Right lobe of liver (tissue), 6 donors: Measurements from ENCODE around the gene PCP4. TPM values are rescaled to one million over a fixed set of nuclear protein-coding genes. Genes with fewer than 3 reads are reported as not detected.

Experiments used
- ATAC-seq, 4 donors: fragments of 200-7000 bp; cut with Tn5 transposase; one replicate each; pipeline ENCODE4 v1.9.1; 2020; ENCODE audit warnings: mild to moderate bottlenecking in 4 of 4, moderate library complexity in 4 of 4
- DNase-seq, 3 donors: peaks; one replicate each; pipeline ENCODE4 v3.0.0-alpha.2; 2020
- H3K27ac ChIP-seq, 3 donors: fragments of 200-600 bp; one replicate each; pipeline ENCODE4 v1.8.0; 2022
- H3K27me3 ChIP-seq, 2 donors: fragments of 200-600 bp; one replicate each; pipeline ENCODE4 v1.8.0; 2022
- H3K36me3 ChIP-seq, 4 donors: fragments of 200-600 bp; sonication (generic) in 1 of 4; one replicate each; pipeline versions ENCODE4 v1.5.1 to v1.8.0; 2017 to 2022; ENCODE audit warnings: control low read depth in 1 of 4
- H3K4me1 ChIP-seq, 4 donors: fragments of 200-600 bp; sonication (generic) in 1 of 4; one replicate each; pipeline versions ENCODE4 v1.5.1 to v1.8.0; 2017 to 2022; ENCODE audit warnings: control low read depth in 1 of 4
- H3K4me3 ChIP-seq, 3 donors: fragments of 200-600 bp; one replicate each; pipeline ENCODE4 v1.8.0; 2022
- H3K9me3 ChIP-seq, 4 donors: fragments of 200-600 bp; sonication (generic) in 1 of 4; one replicate each; pipeline versions ENCODE4 v1.5.1 to v1.8.0; 2017 to 2022; ENCODE audit warnings: control low read depth in 1 of 4
- POLR2A ChIP-seq: fragments of 450-650 bp; IDR thresholded peaks from one replicate; pipeline ENCODE4 v1.6.1; 2017; ENCODE audit warnings: antibody characterized with exemption, mild to moderate bottlenecking
- WGBS: methylation state at CpG from one replicate; pipeline ENCODE4 v1.1.6; 2018; ENCODE audit warnings: low coverage, low lambda C conversion rate; ENCODE audit not compliant: insufficient coverage; ENCODE audit errors: missing lambda C conversion rate; 5-methylcytosine and 5-hydroxymethylcytosine counted together
- intact Hi-C, 2 donors: fragments of 100-400 bp; cut with DNase I; formaldehyde crosslinking; loops; one replicate each; pipeline versions ENCODE4 v1.11.2 to v1.14.1; 2022
- long read RNA-seq: library from polyadenylated mRNA; unstranded; transcript quantifications from one replicate; pipeline ENCODE4 v2.0.0, GENCODE V29; 2019
- total RNA-seq, 6 experiments: library from RNA; depleted of rRNA in 2 of 6; stranded (reverse); fragments of >200 nt in 2 of 6; fragmentation: NEBNext Ultra II Directional in 3 of 6; extraction: Animal tissue kit (Norgen Biotek cat#: 25700) in 3 of 6; gene quantifications; one replicate each; pipeline versions ENCODE4 v1.1.0 to v1.2.4, GENCODE V29; 2016 to 2023
- TF ChIP-seq, protein P1 (sequence below), 4 donors: fragments of 200-600 bp in 3 of 4; fragments of 450-650 bp in 1 of 4; IDR thresholded peaks; one replicate each; pipeline versions ENCODE4 v1.5.1 to v1.8.0; 2016 to 2022; ENCODE audit warnings: antibody characterized with exemption in 4 of 4, mild to moderate bottlenecking in 2 of 4
- donor health status: DM: no; HTN: yes; CAD: no.
- donor health status: DM: no; HTN: no; CAD: no.
- donor health status: DM: no; HTN: no; CAD: no.
- donor health status: DM: no; HTN: yes; CAD: no.
- donor health status: DM: no; HTN: yes; CAD: no.

The PCP4 gene
- not detected for total RNA-seq
- long read RNA-seq: 0 reads

- H3K9me3 ChIP-seq: no peaks in the 10 kb centered on the region
- intact Hi-C loops: no loop called here
- no peak within 1 kb of the TSS for H3K4me3 ChIP-seq
- H3K27ac ChIP-seq: no peak within 1 kb of the TSS
- TF ChIP-seq POLR2A: no peak
- TF ChIP-seq, protein P1, sequence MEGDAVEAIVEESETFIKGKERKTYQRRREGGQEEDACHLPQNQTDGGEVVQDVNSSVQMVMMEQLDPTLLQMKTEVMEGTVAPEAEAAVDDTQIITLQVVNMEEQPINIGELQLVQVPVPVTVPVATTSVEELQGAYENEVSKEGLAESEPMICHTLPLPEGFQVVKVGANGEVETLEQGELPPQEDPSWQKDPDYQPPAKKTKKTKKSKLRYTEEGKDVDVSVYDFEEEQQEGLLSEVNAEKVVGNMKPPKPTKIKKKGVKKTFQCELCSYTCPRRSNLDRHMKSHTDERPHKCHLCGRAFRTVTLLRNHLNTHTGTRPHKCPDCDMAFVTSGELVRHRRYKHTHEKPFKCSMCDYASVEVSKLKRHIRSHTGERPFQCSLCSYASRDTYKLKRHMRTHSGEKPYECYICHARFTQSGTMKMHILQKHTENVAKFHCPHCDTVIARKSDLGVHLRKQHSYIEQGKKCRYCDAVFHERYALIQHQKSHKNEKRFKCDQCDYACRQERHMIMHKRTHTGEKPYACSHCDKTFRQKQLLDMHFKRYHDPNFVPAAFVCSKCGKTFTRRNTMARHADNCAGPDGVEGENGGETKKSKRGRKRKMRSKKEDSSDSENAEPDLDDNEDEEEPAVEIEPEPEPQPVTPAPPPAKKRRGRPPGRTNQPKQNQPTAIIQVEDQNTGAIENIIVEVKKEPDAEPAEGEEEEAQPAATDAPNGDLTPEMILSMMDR (IDR thresholded peaks at IDR 0.05): peak; percentile 59 to 82 (median 76)
- H3K36me3 ChIP-seq: no peaks in the 10 kb centered on the region
- DNase-seq (peak in 2 of 3 donors; percentile 31 to 56), ATAC-seq (peak; percentile 76 to 85 (median 77))
- H3K27me3 ChIP-seq: no peaks in the 10 kb centered on the region
- no peaks in the 10 kb centered on the region for H3K4me1 ChIP-seq
- WGBS: 8% methylated on average over 14 of the region's 14 CpGs
Measured at GRCh38 chr21:39867198-39867650, at the start of gene PCP4. Gene PCP4 (plus strand): TSS chr21:39867438. CDS start chr21:39867502, 64 bp downstream.

DNA sequence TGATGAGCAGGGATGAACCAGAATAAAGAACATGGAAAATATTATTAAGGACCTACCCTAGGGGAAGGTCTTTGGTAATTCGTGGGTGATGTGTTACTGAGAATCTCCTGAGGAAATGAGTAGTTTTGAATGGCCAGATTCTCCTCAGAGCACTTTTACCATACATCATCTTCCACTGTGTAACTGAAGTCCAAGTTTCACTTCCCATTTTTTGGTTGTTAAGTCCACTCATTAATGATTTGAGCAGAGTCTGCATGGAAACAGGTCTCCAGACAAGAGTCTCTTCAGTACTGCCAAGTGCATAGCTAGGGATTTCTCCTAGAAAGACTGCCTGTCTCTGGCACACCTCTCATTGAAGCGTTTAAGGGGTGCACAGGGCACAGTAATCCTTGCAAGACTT lies 48.7 kb upstream of the PCP4 start:
- H3K27ac ChIP-seq: no peak overlapping the region
- intact Hi-C loops: no loop called here
- no peak for DNase-seq
- H3K4me1 ChIP-seq: no peaks in the 10 kb centered on the region
- no peaks in the 10 kb centered on the region for H3K36me3 ChIP-seq
- TF ChIP-seq, protein P1 (IDR thresholded peaks at IDR 0.05): no peak
- TF ChIP-seq POLR2A: no peak
- WGBS: 43% methylated on average over 2 of the region's 2 CpGs
- no peak for ATAC-seq
- H3K27me3 ChIP-seq: no peaks in the 10 kb centered on the region
- no peaks in the 10 kb centered on the region for H3K9me3 ChIP-seq
- no peak overlapping the region for H3K4me3 ChIP-seq

GRCh38 chr21:39822042-39822441 lies 45.2 kb upstream of the PCP4 start:
- Histone ChIP-seq H3K4me1 (no peaks in the 10 kb centered on the region), H3K36me3 (no peaks in the 10 kb centered on the region), H3K4me3 (no peak overlapping the region), H3K27me3 (no peaks in the 10 kb centered on the region), H3K9me3 (no peaks in the 10 kb centered on the region), H3K27ac (no peak overlapping the region)
- DNase-seq (no peak), ATAC-seq (no peak)
- 54% methylated on average over 3 of the region's 3 CpGs for WGBS
- intact Hi-C loops: no loop called here
- TF ChIP-seq, protein P1 (IDR thresholded peaks at IDR 0.05): no peak
- no peak for TF ChIP-seq POLR2A

GRCh38 chr21:39825250-39825649 lies 42.0 kb upstream of the PCP4 start:
- DNase-seq (no peak), ATAC-seq (no peak)
- Histone ChIP-seq H3K27me3 (no peaks in the 10 kb centered on the region), H3K4me1 (no peaks in the 10 kb centered on the region), H3K9me3 (no peaks in the 10 kb centered on the region), H3K36me3 (no peaks in the 10 kb centered on the region), H3K27ac (no peak overlapping the region), H3K4me3 (no peak overlapping the region)
- intact Hi-C loops: no loop called here
- WGBS: 43% methylated on average over 1 of the region's 1 CpG
- no peak for TF ChIP-seq POLR2A

DNA sequence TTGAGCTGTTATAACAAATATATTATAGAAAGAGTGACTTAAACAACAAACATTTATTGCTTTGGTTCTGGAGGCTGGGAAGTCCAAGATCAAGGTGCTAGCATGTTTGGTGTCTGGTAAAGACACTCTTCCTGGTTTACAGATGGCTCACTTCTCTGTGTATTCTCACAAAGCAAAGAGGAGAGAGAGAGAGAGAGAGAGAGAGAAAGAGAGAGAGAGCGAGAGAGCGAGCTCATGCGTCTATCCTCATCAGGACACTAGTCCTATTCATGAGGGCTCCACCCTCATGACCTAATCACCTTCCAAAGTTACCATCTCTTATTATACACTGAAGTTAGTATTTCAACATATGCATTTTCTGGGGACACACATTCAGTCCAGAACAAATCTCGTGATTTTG lies 32.7 kb upstream of the PCP4 start:
- WGBS: 26% methylated on average over 4 of the region's 4 CpGs
- no peaks in the 10 kb centered on the region for H3K36me3 ChIP-seq
- no peaks in the 10 kb centered on the region for H3K9me3 ChIP-seq
- no peak overlapping the region for H3K4me3 ChIP-seq
- no peak overlapping the region for H3K27ac ChIP-seq
- no peaks in the 10 kb centered on the region for H3K27me3 ChIP-seq
- intact Hi-C loops: no loop called here
- DNase-seq: no peak
- no peaks in the 10 kb centered on the region for H3K4me1 ChIP-seq
- no peak for ATAC-seq
- no peak for TF ChIP-seq POLR2A
- TF ChIP-seq, protein P1 (IDR thresholded peaks at IDR 0.05): no peak
